ENCODE data around the gene TANC2. TPM values are rescaled to one million over a fixed set of nuclear protein-coding genes. Genes with fewer than 3 reads are reported as not detected.

Gene TANC2
- 32.4 TPM for total RNA-seq

GRCh38 chr17:62965686-62966425 is at the start of gene TANC2:
TANC2 (plus strand) TSS chr17:62966235; CDS start chr17:63009560, 43,325 bp downstream.
- DNase-seq (ENCODE audit: low spot score), result peak; percentile 86

- DNase-seq (ENCODE audit: low spot score), result no peak
Observed at GRCh38 chr17:62916684-62917571, 49.1 kb upstream of the TANC2 start.

- no peak for DNase-seq (ENCODE audit: low spot score)
Observed at GRCh38 chr17:62919388-62919787, 46.6 kb upstream of the TANC2 start.

GRCh38 chr17:62920300-62920699 is 45.7 kb upstream of the TANC2 start:
- DNase-seq (ENCODE audit: low spot score), result no peak

- no peak for DNase-seq (ENCODE audit: low spot score)
Observed at GRCh38 chr17:62921817-62922216, 44.2 kb upstream of the TANC2 start.

- no peak for DNase-seq (ENCODE audit: low spot score)
Observed at GRCh38 chr17:62923258-62924150, 42.5 kb upstream of the TANC2 start.

- no peak for DNase-seq (ENCODE audit: low spot score)
Observed at GRCh38 chr17:62925267-62925836, 40.7 kb upstream of the TANC2 start.

GRCh38 chr17:62927083-62927482 is 39.0 kb upstream of the TANC2 start:
- no peak for DNase-seq (ENCODE audit: low spot score)

- DNase-seq (ENCODE audit: low spot score), result no peak
Observed at GRCh38 chr17:62929320-62929719, 36.7 kb upstream of the TANC2 start.

- no peak for DNase-seq (ENCODE audit: low spot score)
Observed at GRCh38 chr17:62931101-62931500, 34.9 kb upstream of the TANC2 start.

GRCh38 chr17:62933501-62934385 is 32.3 kb upstream of the TANC2 start:
- no peak for DNase-seq (ENCODE audit: low spot score)

GRCh38 chr17:62935098-62935497 is 30.9 kb upstream of the TANC2 start:
- DNase-seq (ENCODE audit: low spot score), result no peak

GRCh38 chr17:62935523-62935922 is 30.5 kb upstream of the TANC2 start:
- no peak for DNase-seq (ENCODE audit: low spot score)

GRCh38 chr17:62937606-62938005 is 28.4 kb upstream of the TANC2 start:
- no peak for DNase-seq (ENCODE audit: low spot score)

- no peak for DNase-seq (ENCODE audit: low spot score)
Observed at GRCh38 chr17:62941358-62941991, 24.6 kb upstream of the TANC2 start.

- no peak for DNase-seq (ENCODE audit: low spot score)
Observed at GRCh38 chr17:62948370-62948769, 17.7 kb upstream of the TANC2 start.

GRCh38 chr17:62949036-62949435 is 17.0 kb upstream of the TANC2 start:
- DNase-seq (ENCODE audit: low spot score), result no peak

- DNase-seq (ENCODE audit: low spot score), result peak; percentile 65
Observed at GRCh38 chr17:62950067-62950466, 16.0 kb upstream of the TANC2 start.

- no peak for DNase-seq (ENCODE audit: low spot score)
Observed at GRCh38 chr17:62955841-62956352, 10.1 kb upstream of the TANC2 start.

GRCh38 chr17:62963296-62963695 is 2.7 kb upstream of the TANC2 start:
- no peak for DNase-seq (ENCODE audit: low spot score)
